ENCODE results near the gene SLIT3.

SLIT3 gene

GRCh38 chr5:168903061-168903460 lies 397.9 kb downstream of the SLIT3 start:
- Histone ChIP-seq H4K20me1 (ENCODE audit: insufficient read depth) (no peaks in the 10 kb centered on the region), H3K4me1 (ENCODE audit: low read depth, poor library complexity, severe bottlenecking) (no peaks in the 10 kb centered on the region), H3K27ac (no peak overlapping the region), H3K9ac (no peak overlapping the region), H3K79me2 (ENCODE audit: insufficient read depth, low read depth) (no peaks in the 10 kb centered on the region), H3K27me3 (ENCODE audit: insufficient read depth, low read depth) (no peaks in the 10 kb centered on the region), H3K4me2 (no peak overlapping the region), H2AFZ (ENCODE audit: low read depth) (no peak overlapping the region), H3K4me3 (IDR thresholded peaks at IDR 0.05; ENCODE audit: insufficient read depth, low read depth, low read length) (no peak overlapping the region), H3K36me3 (ENCODE audit: insufficient read depth) (no peaks in the 10 kb centered on the region)
- TF ChIP-seq, protein P1, sequence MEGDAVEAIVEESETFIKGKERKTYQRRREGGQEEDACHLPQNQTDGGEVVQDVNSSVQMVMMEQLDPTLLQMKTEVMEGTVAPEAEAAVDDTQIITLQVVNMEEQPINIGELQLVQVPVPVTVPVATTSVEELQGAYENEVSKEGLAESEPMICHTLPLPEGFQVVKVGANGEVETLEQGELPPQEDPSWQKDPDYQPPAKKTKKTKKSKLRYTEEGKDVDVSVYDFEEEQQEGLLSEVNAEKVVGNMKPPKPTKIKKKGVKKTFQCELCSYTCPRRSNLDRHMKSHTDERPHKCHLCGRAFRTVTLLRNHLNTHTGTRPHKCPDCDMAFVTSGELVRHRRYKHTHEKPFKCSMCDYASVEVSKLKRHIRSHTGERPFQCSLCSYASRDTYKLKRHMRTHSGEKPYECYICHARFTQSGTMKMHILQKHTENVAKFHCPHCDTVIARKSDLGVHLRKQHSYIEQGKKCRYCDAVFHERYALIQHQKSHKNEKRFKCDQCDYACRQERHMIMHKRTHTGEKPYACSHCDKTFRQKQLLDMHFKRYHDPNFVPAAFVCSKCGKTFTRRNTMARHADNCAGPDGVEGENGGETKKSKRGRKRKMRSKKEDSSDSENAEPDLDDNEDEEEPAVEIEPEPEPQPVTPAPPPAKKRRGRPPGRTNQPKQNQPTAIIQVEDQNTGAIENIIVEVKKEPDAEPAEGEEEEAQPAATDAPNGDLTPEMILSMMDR (conservative IDR thresholded peaks at IDR 0.05; ENCODE audit: low read depth, low read length) = no peak

GRCh38 chr5:168899673-168900072 lies 401.3 kb downstream of the SLIT3 start:
- Histone ChIP-seq H3K4me3 (IDR thresholded peaks at IDR 0.05; ENCODE audit: insufficient read depth, low read depth, low read length) (no peak overlapping the region), H3K4me1 (ENCODE audit: low read depth, poor library complexity, severe bottlenecking) (no peaks in the 10 kb centered on the region), H3K4me2 (no peak overlapping the region), H3K27ac (no peak overlapping the region), H4K20me1 (ENCODE audit: insufficient read depth) (no peaks in the 10 kb centered on the region), H2AFZ (ENCODE audit: low read depth) (no peak overlapping the region), H3K36me3 (ENCODE audit: insufficient read depth) (no peaks in the 10 kb centered on the region), H3K79me2 (ENCODE audit: insufficient read depth, low read depth) (no peaks in the 10 kb centered on the region), H3K9ac (no peak overlapping the region), H3K27me3 (ENCODE audit: insufficient read depth, low read depth) (no peaks in the 10 kb centered on the region)
- TF ChIP-seq, protein P1 (conservative IDR thresholded peaks at IDR 0.05; ENCODE audit: low read depth, low read length) = no peak

GRCh38 chr5:168899264-168899663 lies 401.7 kb downstream of the SLIT3 start:
- no peaks in the 10 kb centered on the region for H3K79me2 ChIP-seq (ENCODE audit: insufficient read depth, low read depth)
- H2AFZ ChIP-seq (ENCODE audit: low read depth) = no peak overlapping the region
- H4K20me1 ChIP-seq (ENCODE audit: insufficient read depth) = no peaks in the 10 kb centered on the region
- H3K4me2 ChIP-seq = no peak overlapping the region
- H3K27ac ChIP-seq = no peak overlapping the region
- no peaks in the 10 kb centered on the region for H3K36me3 ChIP-seq (ENCODE audit: insufficient read depth)
- no peaks in the 10 kb centered on the region for H3K27me3 ChIP-seq (ENCODE audit: insufficient read depth, low read depth)
- no peak overlapping the region for H3K9ac ChIP-seq
- TF ChIP-seq, protein P1 (conservative IDR thresholded peaks at IDR 0.05; ENCODE audit: low read depth, low read length) = no peak
- no peak overlapping the region for H3K4me3 ChIP-seq (IDR thresholded peaks at IDR 0.05; ENCODE audit: insufficient read depth, low read depth, low read length)
- no peaks in the 10 kb centered on the region for H3K4me1 ChIP-seq (ENCODE audit: low read depth, poor library complexity, severe bottlenecking)

DNA sequence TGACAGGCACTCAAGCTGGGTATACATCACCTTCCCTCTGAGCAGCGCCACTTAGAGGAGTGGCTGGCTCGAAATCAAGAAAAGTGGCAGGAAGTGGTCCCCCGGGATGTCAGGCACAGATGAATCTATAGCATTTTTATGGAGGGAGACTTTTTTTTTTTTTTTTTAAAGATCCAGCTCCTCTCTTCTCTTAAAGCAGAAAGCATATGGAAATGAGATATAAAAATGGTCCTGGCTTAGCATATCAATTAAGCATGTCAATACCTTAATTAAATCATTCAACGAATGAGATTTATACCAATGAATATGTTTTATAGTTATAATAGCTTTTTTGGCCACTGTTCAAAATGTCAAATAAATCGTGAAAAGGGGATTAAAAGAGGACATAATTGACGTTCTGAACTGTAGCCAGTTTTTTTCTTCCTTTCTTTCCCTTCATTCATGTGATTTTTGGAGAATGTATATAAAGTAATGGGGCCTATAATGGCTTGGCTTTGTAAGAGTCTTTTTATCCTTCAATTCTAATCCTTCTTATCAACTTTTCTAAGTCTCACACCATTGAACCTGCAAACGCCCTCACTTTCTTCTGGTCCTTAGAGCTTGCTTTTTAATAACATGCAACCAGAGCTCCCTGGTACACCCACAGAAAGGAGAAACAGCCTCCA lies 402.6 kb downstream of the SLIT3 start:
- Histone ChIP-seq H3K27me3 (ENCODE audit: insufficient read depth, low read depth) (no peaks in the 10 kb centered on the region), H4K20me1 (ENCODE audit: insufficient read depth) (no peaks in the 10 kb centered on the region), H3K4me3 (IDR thresholded peaks at IDR 0.05; ENCODE audit: insufficient read depth, low read depth, low read length) (no peak overlapping the region), H3K27ac (no peak overlapping the region), H3K79me2 (ENCODE audit: insufficient read depth, low read depth) (no peaks in the 10 kb centered on the region), H3K36me3 (ENCODE audit: insufficient read depth) (no peaks in the 10 kb centered on the region), H2AFZ (ENCODE audit: low read depth) (no peak overlapping the region), H3K4me1 (ENCODE audit: low read depth, poor library complexity, severe bottlenecking) (no peaks in the 10 kb centered on the region), H3K9ac (no peak overlapping the region), H3K4me2 (no peak overlapping the region)
- TF ChIP-seq, protein P1 (conservative IDR thresholded peaks at IDR 0.05; ENCODE audit: low read depth, low read length) = no peak
